A673 (cell line): ENCODE results near the gene EML3.

Source experiments
- EZH2 ChIP-seq: fragments of 200-600 bp; sonication (generic); IDR thresholded peaks from 2 replicates; pipeline ENCODE4 v1.6.1; 2017; ENCODE audit warnings: borderline replicate concordance, low read depth, mild to moderate bottlenecking, mixed read lengths, antibody characterized with exemption, low read length; ENCODE audit not compliant: poor library complexity, severe bottlenecking
- TF ChIP-seq, protein P1 (sequence below): fragments of 300-800, 200-600 bp; sonication (generic); conservative IDR thresholded peaks from 2 replicates; pipeline ENCODE4 v1.5.1; 2017; ENCODE audit warnings: low read depth, mild to moderate bottlenecking, antibody characterized with exemption, low read length, moderate library complexity, mixed read lengths

DNA sequence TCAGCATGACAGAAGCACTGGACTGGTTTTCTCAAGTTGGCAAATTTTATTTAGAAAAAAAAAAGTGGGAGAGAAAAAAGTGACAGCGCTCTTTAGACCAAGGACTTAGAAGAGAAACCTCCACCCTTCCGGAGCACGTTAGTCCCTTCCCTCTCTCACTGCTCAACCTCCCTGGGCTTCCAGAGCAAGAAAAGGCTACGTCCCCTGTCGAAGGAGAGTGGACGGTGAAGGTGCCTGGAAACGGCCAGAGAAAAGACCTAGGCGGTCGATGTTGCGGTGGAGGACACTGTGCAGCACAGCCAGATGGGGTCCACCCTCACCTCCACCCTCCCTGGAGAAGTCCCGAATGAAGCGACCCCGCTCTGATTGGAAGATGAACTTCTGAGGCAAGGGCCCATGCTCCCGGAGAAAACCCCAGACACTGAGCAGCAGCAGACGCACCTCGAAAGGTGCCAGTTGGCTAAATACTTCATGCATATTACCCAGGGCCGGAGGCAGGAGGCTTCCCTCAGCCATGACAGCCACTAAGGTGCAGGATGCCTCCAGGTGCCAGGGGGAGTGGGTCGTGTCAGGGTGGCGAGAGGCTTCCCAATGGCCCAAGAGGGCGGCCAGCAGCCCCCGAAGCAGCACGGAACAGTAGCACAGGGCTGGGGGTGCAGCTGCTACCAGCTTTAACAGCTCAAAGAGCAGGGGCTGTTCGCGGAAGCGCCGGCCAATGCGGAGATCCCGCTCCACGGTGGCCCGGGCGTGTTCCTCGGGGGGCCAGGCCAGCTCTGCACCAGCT lies 34.4 kb upstream of the EML3 start:
- TF ChIP-seq, protein P1, sequence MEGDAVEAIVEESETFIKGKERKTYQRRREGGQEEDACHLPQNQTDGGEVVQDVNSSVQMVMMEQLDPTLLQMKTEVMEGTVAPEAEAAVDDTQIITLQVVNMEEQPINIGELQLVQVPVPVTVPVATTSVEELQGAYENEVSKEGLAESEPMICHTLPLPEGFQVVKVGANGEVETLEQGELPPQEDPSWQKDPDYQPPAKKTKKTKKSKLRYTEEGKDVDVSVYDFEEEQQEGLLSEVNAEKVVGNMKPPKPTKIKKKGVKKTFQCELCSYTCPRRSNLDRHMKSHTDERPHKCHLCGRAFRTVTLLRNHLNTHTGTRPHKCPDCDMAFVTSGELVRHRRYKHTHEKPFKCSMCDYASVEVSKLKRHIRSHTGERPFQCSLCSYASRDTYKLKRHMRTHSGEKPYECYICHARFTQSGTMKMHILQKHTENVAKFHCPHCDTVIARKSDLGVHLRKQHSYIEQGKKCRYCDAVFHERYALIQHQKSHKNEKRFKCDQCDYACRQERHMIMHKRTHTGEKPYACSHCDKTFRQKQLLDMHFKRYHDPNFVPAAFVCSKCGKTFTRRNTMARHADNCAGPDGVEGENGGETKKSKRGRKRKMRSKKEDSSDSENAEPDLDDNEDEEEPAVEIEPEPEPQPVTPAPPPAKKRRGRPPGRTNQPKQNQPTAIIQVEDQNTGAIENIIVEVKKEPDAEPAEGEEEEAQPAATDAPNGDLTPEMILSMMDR, result no peak
- no peak for TF ChIP-seq EZH2
